Measurements from ENCODE around the gene RABEP1.
"Not testable (repeated sequence)": the region's sequence is repeated elsewhere in the genome, so short reads cannot be mapped to it uniquely, and the experiment has no call there.

The RABEP1 gene

DNA sequence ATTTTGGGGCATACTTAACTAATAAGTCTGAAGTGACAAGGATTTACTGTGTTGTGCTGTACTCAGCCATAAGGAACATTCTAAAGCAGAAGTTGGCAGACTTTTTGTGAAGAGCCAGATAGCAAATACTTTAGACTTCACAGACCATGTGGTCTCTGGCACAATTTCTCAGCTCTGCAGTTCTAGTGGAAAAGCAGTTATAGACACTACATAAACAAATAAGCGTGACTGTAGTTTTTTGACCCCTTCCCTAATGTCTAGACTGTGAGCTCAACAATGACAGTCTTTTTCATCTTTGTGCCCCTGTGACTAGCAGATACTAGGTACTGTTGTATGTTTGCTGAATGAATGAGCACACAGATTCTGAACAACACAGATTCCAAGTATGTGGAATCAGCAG, 142.8 kb downstream of the RABEP1 start:
- no peak for DNase-seq

- DNase-seq = no peak
Observed at GRCh38 chr17:5425826-5426225, 143.7 kb downstream of the RABEP1 start.

DNA sequence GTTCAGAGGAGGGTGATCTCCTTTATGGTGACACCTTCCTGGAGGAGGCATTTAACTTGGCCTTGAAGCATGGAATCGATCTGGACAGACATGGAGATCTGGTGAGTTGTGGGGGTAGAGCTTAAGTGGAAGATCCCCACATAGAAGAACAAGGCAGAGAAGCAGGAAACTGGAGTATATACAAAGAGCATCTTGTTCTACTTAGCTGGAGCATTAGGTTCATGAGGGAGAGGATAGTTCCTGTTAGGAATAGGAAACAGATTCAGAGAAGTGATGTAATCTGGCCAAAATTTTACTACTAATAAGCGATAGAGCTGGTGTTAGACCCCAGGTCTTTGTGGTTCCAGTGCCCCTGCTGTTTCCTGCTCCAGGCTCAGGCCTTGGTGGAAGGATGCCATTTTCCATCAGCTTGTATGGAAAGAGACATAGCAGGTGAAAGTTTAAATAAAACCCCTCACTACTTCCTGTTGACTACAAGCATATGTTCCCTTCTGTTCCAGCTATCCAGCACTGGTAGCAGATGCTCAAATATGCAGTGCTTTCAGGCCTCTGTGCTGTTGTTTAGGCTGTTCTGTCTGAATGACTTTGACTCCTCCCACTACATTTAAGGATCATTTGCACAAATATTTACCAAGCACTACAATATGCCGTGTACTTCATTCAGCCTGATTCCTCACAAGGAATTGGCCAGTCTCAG, 147.3 kb downstream of the RABEP1 start:
- DNase-seq = no peak

DNA sequence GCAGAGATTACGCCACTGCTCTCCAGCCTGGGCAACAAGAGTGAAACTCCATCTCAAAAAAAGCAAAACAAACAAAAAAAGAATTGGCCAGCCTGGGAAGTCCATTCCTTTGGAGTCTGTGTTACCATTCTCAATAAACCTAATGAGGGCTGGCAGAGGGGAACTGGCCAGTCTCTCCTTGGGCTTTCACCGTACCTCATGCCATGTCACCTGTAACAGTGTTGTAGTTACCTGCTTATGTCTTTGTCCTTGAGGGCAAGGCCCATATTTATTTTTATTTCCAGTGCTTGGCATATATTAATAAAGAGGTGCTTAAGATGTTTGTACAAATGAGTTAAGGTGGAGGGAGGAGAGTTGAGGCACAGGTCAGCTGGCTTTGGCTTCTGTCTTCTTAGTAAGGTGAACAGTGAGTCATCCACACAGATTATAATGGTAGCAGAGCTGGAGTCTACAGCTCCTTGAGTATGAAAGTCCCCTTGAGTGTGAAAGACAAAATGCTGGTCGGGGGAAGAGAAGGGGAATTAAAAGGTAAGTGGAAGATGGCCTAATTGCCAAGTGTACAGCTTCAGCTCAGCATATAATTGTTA, 148.4 kb downstream of the RABEP1 start:
- DNase-seq = no peak

GRCh38 chr17:5431234-5431633, 149.2 kb downstream of the RABEP1 start:
- not testable (repeated sequence) for DNase-seq

- no peak for DNase-seq
Observed at GRCh38 chr17:5431949-5432556, 150.0 kb downstream of the RABEP1 start.

GRCh38 chr17:5434984-5435383, 152.9 kb downstream of the RABEP1 start:
- no peak for DNase-seq

Measured in activated CD4-positive, alpha-beta T cell treated with anti-CD3 and anti-CD28 coated beads for 4 hours (primary cell).